ENCODE results near the gene GLTP.

- TF ChIP-seq, protein P1, sequence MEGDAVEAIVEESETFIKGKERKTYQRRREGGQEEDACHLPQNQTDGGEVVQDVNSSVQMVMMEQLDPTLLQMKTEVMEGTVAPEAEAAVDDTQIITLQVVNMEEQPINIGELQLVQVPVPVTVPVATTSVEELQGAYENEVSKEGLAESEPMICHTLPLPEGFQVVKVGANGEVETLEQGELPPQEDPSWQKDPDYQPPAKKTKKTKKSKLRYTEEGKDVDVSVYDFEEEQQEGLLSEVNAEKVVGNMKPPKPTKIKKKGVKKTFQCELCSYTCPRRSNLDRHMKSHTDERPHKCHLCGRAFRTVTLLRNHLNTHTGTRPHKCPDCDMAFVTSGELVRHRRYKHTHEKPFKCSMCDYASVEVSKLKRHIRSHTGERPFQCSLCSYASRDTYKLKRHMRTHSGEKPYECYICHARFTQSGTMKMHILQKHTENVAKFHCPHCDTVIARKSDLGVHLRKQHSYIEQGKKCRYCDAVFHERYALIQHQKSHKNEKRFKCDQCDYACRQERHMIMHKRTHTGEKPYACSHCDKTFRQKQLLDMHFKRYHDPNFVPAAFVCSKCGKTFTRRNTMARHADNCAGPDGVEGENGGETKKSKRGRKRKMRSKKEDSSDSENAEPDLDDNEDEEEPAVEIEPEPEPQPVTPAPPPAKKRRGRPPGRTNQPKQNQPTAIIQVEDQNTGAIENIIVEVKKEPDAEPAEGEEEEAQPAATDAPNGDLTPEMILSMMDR (IDR thresholded peaks at IDR 0.05), result no peak
- TF ChIP-seq POLR2A (IDR thresholded peaks at IDR 0.05), result no peak
Measured at GRCh38 chr12:109824731-109825130, 55.6 kb downstream of the GLTP start.
